Thyroid gland (tissue), 4 donors: ENCODE measurements around the gene FOXP1.

Source experiments
- POLR2A ChIP-seq, 2 donors: fragments of 450-650 bp; IDR thresholded peaks; one replicate each; pipeline ENCODE4 v1.6.1; 2017; ENCODE audit warnings: antibody characterized with exemption in 2 of 2, mild to moderate bottlenecking in 2 of 2, moderate library complexity in 1 of 2
- TF ChIP-seq, protein P1 (sequence below), 6 experiments: fragments of 200-600 bp in 3 of 6; fragments of 450-650 bp in 3 of 6; sonication (generic) in 3 of 6; IDR thresholded peaks; one replicate each; pipeline ENCODE4 v1.5.1; 2016 to 2019; ENCODE audit warnings: antibody characterized with exemption in 6 of 6, mild to moderate bottlenecking in 2 of 6, inconsistent platforms in 1 of 6, moderate library complexity in 1 of 6

- TF ChIP-seq, protein P1, sequence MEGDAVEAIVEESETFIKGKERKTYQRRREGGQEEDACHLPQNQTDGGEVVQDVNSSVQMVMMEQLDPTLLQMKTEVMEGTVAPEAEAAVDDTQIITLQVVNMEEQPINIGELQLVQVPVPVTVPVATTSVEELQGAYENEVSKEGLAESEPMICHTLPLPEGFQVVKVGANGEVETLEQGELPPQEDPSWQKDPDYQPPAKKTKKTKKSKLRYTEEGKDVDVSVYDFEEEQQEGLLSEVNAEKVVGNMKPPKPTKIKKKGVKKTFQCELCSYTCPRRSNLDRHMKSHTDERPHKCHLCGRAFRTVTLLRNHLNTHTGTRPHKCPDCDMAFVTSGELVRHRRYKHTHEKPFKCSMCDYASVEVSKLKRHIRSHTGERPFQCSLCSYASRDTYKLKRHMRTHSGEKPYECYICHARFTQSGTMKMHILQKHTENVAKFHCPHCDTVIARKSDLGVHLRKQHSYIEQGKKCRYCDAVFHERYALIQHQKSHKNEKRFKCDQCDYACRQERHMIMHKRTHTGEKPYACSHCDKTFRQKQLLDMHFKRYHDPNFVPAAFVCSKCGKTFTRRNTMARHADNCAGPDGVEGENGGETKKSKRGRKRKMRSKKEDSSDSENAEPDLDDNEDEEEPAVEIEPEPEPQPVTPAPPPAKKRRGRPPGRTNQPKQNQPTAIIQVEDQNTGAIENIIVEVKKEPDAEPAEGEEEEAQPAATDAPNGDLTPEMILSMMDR (IDR thresholded peaks at IDR 0.05), result no peak
- no peak for TF ChIP-seq POLR2A (IDR thresholded peaks at IDR 0.05)
Measured at GRCh38 chr3:71299160-71299559, 284.4 kb downstream of the FOXP1 start.
